ENCODE measurements around the gene MTOR.
A peak's percentile ranks its signal among the peaks of the same experiment; 100 is the strongest.
"Not testable (repeated sequence)": the region's sequence is repeated elsewhere in the genome, so short reads cannot be mapped to it uniquely, and the experiment has no call there.

The MTOR gene

DNA sequence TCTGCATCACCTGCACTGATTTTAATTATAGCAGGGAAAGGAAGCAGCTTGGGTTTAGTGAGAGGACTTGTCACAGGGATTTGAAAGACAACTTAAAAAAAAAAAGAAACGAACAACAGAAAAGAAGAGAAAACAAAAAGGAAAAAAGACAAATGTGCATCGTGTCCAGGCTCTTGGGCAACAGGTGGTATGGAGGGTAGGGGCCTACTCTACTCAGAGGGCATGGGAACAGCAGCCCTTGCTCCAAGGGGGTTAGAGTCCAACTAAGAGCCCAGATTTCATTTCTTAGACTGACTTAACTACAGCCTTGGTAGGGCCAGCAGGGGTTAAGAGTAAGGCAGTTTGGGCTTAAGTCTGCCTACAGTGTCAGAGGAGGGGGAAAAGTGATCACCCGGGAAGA is 147.4 kb downstream of the MTOR start:
- DNase-seq, result no peak

DNA sequence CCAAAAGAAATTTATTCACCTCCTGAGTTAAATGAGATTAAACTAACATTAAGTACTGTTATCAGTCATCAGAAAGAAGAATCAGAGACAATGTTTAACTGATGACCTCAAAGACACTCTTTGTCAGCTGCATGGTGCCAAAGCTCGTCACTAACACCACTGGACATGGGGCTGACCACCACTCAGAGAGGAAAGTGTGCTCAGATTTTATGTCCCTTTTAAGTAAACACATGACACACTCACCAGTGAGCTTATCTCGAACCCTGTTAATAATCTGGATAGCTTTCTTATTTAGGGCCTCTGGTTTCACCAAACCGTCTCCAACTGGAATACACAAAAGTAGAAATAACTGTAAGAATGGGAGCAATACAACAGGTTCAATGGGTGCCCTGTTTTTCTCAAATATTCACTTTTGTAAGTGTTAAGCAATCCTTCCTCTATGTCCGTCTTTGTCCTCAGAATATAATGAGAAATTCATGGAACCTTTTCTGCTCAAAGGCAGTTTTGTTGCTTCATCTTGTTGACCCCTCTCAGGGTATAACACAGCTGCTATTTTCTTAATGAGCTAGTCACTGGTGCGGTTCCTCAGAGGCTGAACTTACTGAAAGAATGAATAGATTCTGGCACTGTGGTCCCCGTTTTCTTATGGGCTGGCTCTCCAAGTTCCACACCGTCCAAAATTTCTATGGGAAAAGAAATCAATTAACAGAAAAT is 153.1 kb downstream of the MTOR start:
- no peak for DNase-seq

DNA sequence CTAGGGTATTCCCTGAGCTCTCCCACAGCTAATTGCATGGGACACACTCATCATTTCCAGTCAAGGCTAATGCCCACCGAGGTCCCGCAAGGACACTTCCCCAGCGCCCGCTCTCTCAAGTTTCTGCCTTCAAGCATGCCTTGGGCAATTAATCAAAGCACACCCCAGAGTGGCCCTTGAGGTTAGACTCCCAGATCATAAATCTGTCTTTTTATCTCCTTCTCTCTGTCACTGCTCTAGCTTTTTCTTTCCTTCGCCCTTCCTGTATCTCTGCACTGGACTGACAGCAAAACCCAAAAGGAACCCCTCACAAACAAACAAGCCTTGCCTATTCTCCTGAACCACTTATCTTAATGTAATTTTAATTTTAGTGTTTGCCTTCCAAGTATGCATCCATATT is 154.8 kb downstream of the MTOR start:
- DNase-seq, result no peak

DNA sequence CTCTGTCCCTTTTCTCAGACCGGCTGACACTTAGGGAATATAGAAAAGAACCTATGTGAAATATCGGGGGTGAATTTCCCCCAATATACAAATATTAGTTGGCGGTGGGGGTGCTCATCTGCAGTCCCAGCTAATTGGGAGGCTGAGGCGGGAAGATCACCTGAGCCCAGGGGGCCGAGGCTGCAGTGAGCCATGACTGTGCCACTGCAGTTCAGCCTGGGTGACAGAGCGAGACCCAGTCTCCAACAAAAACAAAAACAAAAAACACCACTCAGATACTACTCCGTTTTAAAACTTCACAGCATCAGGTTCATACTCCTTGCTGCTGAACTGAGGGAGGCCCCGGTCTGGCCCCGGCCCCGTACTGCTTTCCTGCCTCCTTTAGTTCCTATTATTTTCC is 156.8 kb downstream of the MTOR start:
- DNase-seq, result no peak

DNA sequence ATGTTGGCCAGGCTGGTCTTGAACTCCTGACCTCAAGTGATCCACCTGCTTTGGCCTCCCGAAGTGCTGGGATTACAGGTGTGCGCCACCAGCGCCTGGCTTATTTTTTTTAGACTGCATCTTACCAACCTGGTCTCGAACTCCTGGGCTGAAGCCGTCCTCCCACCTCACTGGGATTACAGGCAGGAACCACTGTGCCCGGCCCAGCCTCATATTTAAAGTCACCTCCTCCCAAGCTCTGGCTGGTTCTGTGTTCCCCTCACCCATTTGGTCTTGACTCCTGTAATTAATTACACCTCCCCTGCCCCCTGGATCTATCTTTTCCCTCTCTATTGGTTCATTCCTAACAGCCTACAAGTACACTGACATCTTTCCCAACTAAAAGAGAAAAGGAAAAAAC is 161.0 kb downstream of the MTOR start:
- DNase-seq, result no peak

- DNase-seq, result not testable (repeated sequence)
These were observed 161.5 kb downstream of the MTOR start for GRCh38 chr1:11100806-11101205.

DNA sequence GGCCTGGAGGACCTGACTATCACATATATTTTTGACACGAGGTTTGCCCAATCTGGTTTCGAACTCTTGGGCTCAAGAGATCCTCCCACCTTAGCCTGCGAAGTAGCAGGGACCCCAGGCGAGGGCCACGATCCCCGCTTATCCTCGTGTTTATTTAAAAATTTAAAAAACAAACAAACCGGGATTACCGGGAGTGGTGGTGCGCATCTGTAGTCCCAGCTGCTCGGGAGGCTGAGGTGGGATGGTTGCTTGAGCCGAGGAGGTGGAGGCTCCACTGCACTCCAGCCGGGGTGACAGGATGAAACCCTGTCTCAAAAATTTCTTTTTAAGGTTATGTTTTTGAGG is 162.2 kb downstream of the MTOR start:
- DNase-seq, result no peak

GRCh38 chr1:11099310-11100148 is 162.8 kb downstream of the MTOR start, which contains the start of gene EXOSC10:
EXOSC10 (minus strand) TSS chr1:11099869; CDS start chr1:11099831, 38 bp downstream.
- DNase-seq, result peak; percentile 94

DNA sequence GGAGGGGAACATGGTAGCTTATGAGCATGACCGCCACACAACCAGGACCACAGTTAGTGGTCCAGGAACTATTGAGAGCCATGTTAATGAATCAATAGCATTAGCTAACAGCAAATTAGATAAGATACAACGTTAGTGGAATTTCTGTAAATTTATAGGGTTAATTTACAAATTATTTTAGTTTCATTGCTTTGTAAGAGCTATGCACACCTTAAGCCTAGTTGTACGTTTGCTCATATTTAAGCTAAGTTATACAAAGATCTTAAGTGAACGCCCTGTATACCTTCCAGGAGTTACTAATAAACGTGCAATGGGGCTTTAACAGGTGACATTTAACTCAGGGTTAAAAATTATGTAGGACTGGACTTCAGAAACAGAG is 163.4 kb downstream of the MTOR start:
- no peak for DNase-seq

GRCh38 chr1:11083784-11084183 is 178.6 kb downstream of the MTOR start:
- DNase-seq, result not testable (repeated sequence)

- no peak for DNase-seq
These were observed 181.4 kb downstream of the MTOR start for GRCh38 chr1:11080931-11081330.

DNA sequence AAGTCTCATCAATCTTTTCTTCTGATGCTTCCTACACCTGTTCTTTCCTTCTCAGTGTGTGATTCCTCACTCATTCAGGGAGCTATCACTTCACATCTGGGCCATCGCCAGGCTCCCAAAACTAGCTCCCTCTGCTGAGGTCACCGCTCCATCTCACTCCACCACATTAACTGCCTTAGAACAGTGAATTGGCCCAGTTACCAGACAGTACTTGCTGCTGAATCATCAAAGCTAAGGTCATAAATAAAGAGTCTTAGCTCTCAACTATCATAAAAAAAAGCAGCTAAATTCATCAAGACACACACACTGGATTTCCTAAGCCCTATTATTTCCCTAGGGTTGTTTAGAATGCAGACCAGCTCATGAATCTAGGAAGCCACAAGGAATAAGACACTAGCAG is 183.7 kb downstream of the MTOR start:
- DNase-seq, result no peak

GRCh38 chr1:11073398-11073797 is 189.0 kb downstream of the MTOR start:
- not testable (repeated sequence) for DNase-seq

DNA sequence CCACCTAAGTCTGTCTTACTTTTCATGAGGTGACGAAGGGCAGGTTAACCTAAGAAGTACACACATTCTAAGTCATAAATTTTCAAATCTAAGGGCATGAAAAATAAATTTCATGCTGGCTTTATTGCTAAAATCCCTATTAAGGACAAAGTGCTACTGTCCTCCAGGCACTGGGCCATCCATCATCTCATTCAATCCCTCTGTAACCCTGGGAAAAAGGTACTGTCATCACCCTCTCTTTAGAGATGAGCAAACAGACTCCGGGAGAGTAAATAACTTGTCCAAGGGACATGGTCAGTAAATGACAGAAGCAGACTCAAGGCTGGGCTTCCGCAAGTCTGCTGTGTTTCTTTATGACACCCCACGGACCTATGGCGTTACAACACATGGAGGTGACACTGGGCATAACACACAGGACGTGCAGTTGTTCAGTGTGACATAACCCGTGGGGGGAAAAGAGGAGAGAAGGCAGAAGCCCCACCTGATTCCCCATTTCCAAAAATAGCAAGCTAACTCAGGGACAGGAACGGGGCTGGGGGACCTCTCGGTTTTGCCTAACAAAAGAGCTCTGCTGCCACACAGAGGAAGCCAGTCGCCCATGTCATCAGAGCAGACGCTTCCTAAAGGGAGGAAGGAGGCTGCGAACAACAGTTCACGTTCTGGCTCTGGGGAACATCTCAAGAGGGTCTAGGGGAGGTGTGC is 190.0 kb downstream of the MTOR start:
- DNase-seq, result no peak

GRCh38 chr1:11071463-11072215 is 190.7 kb downstream of the MTOR start:
- no peak for DNase-seq

GRCh38 chr1:11070876-11071275 is 191.5 kb downstream of the MTOR start:
- no peak for DNase-seq

- DNase-seq, result no peak
These were observed 193.5 kb downstream of the MTOR start for GRCh38 chr1:11068600-11069473.

DNA sequence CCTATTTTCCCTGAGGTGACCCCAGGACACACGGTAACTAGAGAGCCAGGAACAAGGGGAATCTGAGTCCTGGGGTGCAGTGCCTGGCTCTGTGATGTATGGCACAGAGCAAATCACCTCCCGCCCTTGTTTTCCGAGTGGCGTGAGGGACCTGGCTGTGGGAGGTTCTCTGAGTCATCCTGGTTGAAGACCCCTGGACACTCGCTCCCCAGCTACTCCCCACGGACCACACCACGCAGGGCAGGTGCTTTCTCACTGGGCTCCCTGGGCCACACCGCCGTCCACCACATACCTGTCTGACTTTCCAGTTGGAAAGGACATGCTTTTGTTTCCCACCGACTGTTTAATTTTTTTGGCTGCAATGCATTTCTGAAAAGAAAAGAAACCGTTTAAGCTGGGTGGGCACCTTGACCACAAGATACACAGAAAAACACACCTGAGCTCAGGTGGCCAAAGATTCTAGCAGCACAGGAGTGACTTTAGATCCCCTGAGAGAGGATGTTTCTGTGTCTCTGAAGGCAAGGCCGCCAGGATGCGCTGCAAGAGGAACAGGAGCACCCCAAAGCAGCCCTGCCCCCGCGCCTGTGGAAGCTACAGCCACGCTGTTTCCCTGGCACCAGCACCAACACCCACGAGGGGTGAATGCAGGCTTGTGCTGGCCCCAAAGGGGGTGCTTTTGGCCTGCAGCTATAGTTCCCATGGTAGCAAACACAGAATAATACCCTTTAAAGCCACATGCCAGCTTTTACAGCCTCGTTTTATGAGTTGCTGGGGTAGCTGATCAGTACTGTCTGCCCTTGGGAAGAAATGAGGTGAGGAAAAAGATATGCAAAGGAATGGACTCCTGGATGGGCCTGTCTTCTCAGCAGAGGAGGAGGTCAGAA is 194.4 kb downstream of the MTOR start:
- no peak for DNase-seq

DNA sequence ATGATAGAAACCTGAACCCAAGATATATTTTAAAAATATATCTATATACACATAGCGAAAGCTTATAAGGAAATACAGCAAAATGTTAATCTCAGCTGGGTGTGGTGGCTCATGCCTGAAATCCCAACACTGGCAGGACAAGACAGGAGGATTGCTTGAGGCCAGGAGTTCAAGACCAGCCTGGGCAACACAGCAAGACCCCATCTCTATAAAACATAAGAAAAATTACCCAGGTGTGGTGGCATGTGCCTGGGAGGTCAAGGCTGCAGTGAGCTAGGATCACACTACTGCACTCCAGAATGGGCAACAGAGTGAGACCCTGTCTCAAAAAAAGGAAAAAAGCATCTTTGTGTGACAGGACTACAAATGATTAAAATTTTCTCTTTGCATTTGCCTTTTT is 196.6 kb downstream of the MTOR start:
- DNase-seq, result no peak

DNA sequence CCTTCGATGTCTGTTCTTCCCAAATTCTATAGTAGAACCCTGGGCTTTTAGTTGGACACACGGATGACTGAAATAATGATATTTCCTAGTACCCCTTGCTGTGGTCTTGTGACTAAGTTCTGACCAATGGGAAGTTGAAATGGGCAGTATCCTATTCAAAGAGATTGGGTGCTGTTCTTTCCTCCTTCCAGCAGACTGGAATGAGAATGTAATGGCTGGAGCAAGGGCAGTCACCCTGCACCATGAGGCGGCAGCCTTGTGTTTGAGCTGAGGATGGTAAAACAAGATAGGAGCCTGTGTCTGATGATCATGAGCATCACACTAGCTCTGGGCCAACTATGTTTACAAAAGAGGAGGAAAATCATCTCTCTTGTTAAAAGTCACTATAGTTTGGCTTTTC is 197.4 kb downstream of the MTOR start:
- DNase-seq, result no peak

Measured in right kidney (tissue), 1 donor.